Right atrium auricular region (tissue), 2 donors: ENCODE results near the gene PSRC1. TPM values are rescaled to one million over a fixed set of nuclear protein-coding genes. Genes with fewer than 3 reads are reported as not detected.

Source experiments
- DNase-seq: peaks from one replicate; pipeline ENCODE4 v3.0.0-alpha.2; 2019; ENCODE audit warnings: low spot score
- H3K27ac ChIP-seq, 2 donors: fragments of 200-600 bp; sonication (generic); 1 replicate in 1 of 2; 2 replicates in 1 of 2; pipeline ENCODE4 v1.5.1; 2016 to 2019
- H3K27me3 ChIP-seq, 2 donors: fragments of 200-600 bp; sonication (generic); one replicate each; pipeline versions ENCODE4 v1.5.1 to v1.6.0; 2017 to 2019
- H3K36me3 ChIP-seq: fragments of 200-600 bp; sonication (generic); one replicate; pipeline ENCODE4 v1.5.1; 2016
- H3K4me1 ChIP-seq, 2 donors: fragments of 200-600 bp; sonication (generic); one replicate each; pipeline versions ENCODE4 v1.5.1 to v1.6.0; 2017 to 2019
- H3K4me3 ChIP-seq, 2 donors: fragments of 200-600 bp; sonication (generic); 1 replicate in 1 of 2; 2 replicates in 1 of 2; pipeline ENCODE4 v1.5.1; 2017 to 2019; ENCODE audit warnings: mild to moderate bottlenecking in 1 of 2, moderate library complexity in 1 of 2
- H3K9me3 ChIP-seq, 2 donors: fragments of 200-600 bp; sonication (generic); one replicate each; pipeline ENCODE4 v1.5.1; 2019
- CTCF ChIP-seq, 2 donors: fragments of 200-600 bp; sonication (generic); IDR thresholded peaks; one replicate each; pipeline ENCODE4 v1.5.1; 2019; ENCODE audit warnings: antibody characterized with exemption in 2 of 2
- total RNA-seq, 2 donors: library from RNA; depleted of rRNA; stranded (reverse); fragments of >200 nt; gene quantifications; one replicate each; pipeline ENCODE4 v1.1.0, GENCODE V29; 2016

PSRC1 gene
- total RNA-seq, 2 donors from 2014 or later = 2.2 to 2.4 TPM

- DNase-seq = no peak
- no peak for TF ChIP-seq CTCF (IDR thresholded peaks at IDR 0.05)
- H3K27ac ChIP-seq = no peak overlapping the region
These were observed 10.0 kb downstream of the PSRC1 start for GRCh38 chr1:109272831-109273547.

GRCh38 chr1:109272021-109272799 lies 10.7 kb downstream of the PSRC1 start:
- Histone ChIP-seq H3K9me3 (no peaks in the 10 kb centered on the region), H3K36me3 (no peaks in the 10 kb centered on the region), H3K27ac (no peak overlapping the region), H3K4me3 (no peak overlapping the region), H3K4me1 (peaks cover 0 to 2% of the 10 kb centered on the region in 2 donors), H3K27me3 (no peaks in the 10 kb centered on the region)
- no peak for DNase-seq
- no peak for TF ChIP-seq CTCF (IDR thresholded peaks at IDR 0.05)

More at GRCh38 chr1:109272831-109273547, 10.0 kb downstream of the PSRC1 start:
- Histone ChIP-seq H3K27me3 (no peaks in the 10 kb centered on the region), H3K9me3 (no peaks in the 10 kb centered on the region), H3K4me1 (peaks cover 0 to 4% of the 10 kb centered on the region in 2 donors), H3K36me3 (no peaks in the 10 kb centered on the region), H3K4me3 (no peak overlapping the region)

GRCh38 chr1:109271458-109271857 lies 11.5 kb downstream of the PSRC1 start:
- Histone ChIP-seq H3K27ac (no peak overlapping the region), H3K27me3 (no peaks in the 10 kb centered on the region), H3K9me3 (no peaks in the 10 kb centered on the region), H3K4me3 (no peak overlapping the region), H3K4me1 (no peaks in the 10 kb centered on the region), H3K36me3 (no peaks in the 10 kb centered on the region)
- DNase-seq = no peak
- TF ChIP-seq CTCF (IDR thresholded peaks at IDR 0.05) = no peak

- H3K36me3 ChIP-seq = no peaks in the 10 kb centered on the region
- no peak overlapping the region for H3K27ac ChIP-seq
- H3K4me3 ChIP-seq = no peak overlapping the region
- no peaks in the 10 kb centered on the region for H3K9me3 ChIP-seq
- no peaks in the 10 kb centered on the region for H3K27me3 ChIP-seq
- no peaks in the 10 kb centered on the region for H3K4me1 ChIP-seq
- TF ChIP-seq CTCF (IDR thresholded peaks at IDR 0.05) = no peak
- DNase-seq = no peak
These were observed 12.2 kb downstream of the PSRC1 start for GRCh38 chr1:109270623-109271317.

- H3K9me3 ChIP-seq = no peaks in the 10 kb centered on the region
- no peaks in the 10 kb centered on the region for H3K36me3 ChIP-seq
- DNase-seq = no peak
- H3K27ac ChIP-seq = no peak overlapping the region
- no peak for TF ChIP-seq CTCF (IDR thresholded peaks at IDR 0.05)
- no peak overlapping the region for H3K4me3 ChIP-seq
- H3K27me3 ChIP-seq = no peaks in the 10 kb centered on the region
- H3K4me1 ChIP-seq = no peaks in the 10 kb centered on the region
These were observed 12.8 kb downstream of the PSRC1 start for GRCh38 chr1:109269981-109270622.
